ENCODE data around the gene C2orf92.
"Not testable (repeated sequence)": the region's sequence is repeated elsewhere in the genome, so short reads cannot be mapped to it uniquely, and the experiment has no call there.

The C2orf92 gene

DNA sequence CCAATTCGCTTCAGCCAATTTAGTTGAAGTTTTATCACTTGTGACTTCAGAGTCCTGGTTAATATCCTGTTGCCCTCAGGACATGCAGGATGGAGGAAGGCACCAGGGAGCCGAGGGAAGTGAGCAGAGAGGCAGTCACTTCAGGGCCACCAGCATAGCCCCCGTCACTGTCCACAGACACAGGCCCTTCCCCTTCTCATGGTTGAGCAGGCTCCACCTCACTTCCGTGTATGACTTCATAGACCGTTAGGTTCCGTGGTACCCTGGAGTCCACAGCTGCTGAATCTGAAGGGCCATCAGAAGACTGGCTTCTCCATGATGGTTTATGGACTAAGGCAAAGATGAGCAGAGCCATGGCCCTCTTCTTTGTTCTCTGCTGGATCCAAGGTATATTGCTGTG lies at the start of gene C2orf92:
Gene C2orf92 (plus strand): TSS at position 266 of the 400 bp plus-strand sequence. CDS start 76 bp downstream, at position 342.
- no peak for DNase-seq (ENCODE audit: low read depth)

DNA sequence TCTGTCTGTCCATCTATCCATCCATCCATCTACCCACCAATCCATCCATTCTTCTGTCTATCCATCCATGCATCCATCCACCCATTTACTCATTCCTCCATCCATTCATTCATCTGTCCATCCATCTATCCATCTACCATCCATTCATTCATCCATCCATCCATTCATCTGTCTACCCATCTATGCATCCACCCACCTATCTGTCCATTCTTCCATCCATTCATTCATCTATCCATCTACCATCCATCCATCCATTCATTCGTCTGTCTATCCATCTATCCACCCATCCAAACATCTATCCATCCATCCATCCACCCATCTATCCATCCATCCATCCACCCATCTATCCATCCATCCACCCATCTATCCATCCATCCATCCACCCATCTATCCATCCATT lies 49.0 kb upstream of the C2orf92 start:
- DNase-seq (ENCODE audit: low read depth) = not testable (repeated sequence)

- DNase-seq (ENCODE audit: low read depth) = not testable (repeated sequence)
Measured at GRCh38 chr2:97622976-97623375, 46.5 kb upstream of the C2orf92 start.

DNA sequence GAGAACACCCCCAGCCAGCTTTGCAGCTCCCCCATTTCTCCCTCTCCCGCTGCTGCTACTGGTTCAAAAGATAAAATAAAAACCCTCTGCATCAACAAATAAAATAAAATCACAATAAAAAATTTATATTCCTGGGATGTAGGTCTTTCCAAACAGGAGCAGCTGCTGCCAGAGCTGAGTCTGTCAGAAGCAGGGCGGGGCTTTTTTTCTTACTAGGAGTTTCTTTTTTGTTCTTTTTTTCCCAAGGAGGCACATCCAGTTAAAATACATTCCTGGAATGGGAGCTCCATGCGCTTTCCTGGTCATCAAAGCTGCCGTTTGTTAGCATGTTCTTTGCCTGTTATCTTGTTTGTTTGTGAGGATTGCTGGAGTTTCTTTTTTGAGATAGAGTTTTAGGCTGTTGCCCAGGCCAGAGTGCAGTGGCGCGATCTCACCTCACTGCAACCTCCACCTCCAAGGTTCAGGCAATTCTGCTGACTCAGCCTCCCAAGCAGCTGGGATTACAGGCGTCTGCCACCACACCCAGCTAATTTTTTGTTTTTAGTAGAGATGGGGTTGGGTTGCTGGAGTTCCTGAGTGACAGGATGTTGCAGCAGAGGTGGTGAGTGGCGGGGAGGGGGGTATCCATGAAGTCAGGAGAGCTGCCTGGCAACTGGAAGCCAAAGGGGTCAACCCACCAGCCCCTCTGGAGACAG lies 44.0 kb upstream of the C2orf92 start:
- not testable (repeated sequence) for DNase-seq (ENCODE audit: low read depth)

DNA sequence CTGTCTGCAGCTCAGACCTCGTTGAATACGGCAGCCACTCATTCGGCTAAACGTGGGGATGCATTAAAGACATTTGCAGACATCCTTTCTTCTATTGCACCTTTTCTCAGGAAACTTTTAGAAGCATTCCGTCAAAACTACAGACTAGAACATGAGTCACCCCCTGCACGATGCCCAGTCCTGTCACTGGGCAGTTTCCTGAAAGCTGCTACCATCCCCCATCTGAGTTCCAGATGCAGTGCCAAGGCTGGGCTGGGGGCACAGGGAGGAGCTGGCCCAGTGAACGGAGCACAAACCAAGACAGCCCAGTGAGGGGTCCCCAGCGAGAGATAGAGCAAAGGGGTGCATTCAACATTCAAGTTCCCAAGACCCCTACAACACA lies 43.5 kb upstream of the C2orf92 start:
- DNase-seq (ENCODE audit: low read depth) = not testable (repeated sequence)

- DNase-seq (ENCODE audit: low read depth) = no peak
Measured at GRCh38 chr2:97644023-97644717, 25.3 kb upstream of the C2orf92 start.

- DNase-seq (ENCODE audit: low read depth) = no peak
Measured at GRCh38 chr2:97645112-97645694, 24.3 kb upstream of the C2orf92 start.

DNA sequence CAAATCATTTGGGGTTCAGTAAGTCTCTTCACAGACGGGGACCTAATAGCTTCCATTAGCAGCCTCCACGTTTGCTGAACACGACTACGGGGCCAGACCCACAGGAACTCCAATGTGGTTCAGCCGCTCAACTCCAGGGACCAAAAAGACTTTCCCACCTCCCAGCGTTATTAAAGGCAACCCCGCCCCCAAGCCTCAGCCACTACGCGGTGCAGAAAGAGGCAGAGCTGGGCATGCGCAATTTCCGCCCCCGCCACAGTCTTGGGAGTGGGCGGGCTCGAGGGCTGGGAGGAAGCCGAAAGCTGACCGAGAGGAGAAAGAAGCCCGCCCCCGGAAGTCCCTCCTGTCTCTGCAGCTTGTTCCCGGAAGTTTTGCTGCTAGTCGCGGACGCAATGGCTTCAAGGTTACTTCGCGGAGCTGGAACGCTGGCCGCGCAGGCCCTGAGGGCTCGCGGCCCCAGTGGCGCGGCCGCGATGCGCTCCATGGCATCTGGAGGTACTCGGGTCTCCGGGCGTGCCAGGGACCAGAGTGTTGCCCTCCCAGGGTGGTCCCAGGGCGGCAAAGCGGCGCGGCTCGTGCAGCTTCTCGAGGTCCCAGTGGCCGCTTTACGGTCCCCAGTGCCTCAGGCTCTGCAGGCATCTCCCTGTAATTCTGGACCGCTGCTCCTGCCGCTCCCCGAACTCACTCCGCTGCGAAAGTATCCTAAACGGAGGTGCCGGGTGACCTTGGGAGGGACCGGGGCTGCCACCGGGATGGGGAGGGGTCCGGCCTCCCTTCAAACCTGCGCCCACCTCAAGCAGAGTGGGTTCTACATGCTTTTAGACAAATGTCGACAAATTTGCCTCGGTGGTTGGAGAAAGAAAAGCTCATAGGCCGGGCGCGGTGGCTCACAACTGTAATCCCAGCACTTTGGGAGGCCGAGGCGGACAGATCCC lies 23.6 kb upstream of the C2orf92 start, which contains the start of gene COX5B:
Gene COX5B (plus strand): TSS at position 368 of the 935 bp plus-strand sequence. CDS start 25 bp downstream, at position 393.
- DNase-seq (ENCODE audit: low read depth) = peak; percentile 98

DNA sequence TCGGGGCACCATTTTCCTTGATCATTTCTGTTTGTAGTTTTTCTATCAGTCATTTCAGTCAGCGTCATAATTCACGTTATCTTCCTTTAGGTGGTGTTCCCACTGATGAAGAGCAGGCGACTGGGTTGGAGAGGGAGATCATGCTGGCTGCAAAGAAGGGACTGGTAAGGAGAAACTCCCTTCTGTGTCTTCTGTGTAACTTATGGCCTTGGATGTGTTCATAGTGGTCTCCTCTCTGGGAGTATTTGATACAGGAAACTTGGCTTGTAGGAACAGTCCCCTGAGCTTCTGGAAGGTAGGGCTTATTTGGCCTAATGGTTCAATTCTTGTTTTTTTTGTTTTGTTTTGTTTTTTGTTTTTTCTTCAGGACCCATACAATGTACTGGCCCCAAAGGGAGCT lies 22.5 kb upstream of the C2orf92 start:
- no peak for DNase-seq (ENCODE audit: low read depth)

GRCh38 chr2:97651114-97651513 lies 18.4 kb upstream of the C2orf92 start:
- no peak for DNase-seq (ENCODE audit: low read depth)

- no peak for DNase-seq (ENCODE audit: low read depth)
Measured at GRCh38 chr2:97653473-97653872, 16.0 kb upstream of the C2orf92 start.

DNA sequence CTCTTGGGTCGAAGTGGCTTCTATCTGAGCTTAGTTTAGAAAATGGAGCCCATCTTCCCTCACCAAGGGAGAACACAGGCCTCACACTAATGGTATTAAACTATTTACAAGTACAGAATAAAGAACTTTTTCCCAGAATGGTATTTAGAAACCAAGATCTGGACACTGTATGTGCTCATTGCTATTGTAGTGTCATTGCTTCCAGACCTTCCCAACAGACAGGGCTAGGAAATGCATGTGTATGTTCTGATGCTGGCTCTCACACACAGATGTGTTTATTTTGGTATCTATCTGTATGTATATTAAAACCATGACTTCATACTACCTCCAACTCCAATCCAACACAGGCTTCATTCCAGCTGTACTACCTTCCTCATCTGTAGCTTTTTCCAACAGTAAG lies 15.6 kb upstream of the C2orf92 start:
- DNase-seq (ENCODE audit: low read depth) = no peak

DNA sequence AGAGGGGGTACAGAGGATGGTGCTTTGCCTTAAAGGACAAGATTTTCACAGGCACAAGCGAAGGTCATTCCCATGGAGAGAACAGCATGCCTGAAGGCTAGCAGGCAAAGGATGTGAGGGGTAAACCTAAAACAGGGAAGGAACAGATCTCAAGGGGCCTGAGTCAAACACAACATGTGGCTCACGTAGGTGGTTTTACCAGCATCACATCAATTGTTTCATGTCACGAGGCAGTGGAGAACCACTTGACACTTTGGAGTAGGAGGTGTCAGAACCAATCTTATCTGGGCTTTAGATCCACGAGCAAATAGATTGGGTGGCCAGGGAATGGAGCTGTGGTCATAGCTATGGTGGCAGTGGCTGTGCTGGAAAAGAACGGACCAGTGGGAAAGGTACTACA lies 15.2 kb upstream of the C2orf92 start:
- DNase-seq (ENCODE audit: low read depth) = no peak

- no peak for DNase-seq (ENCODE audit: low read depth)
Measured at GRCh38 chr2:97654791-97655190, 14.7 kb upstream of the C2orf92 start.

GRCh38 chr2:97656129-97656755 lies 13.3 kb upstream of the C2orf92 start:
- no peak for DNase-seq (ENCODE audit: low read depth)

GRCh38 chr2:97656905-97657587 lies 12.5 kb upstream of the C2orf92 start:
- no peak for DNase-seq (ENCODE audit: low read depth)

DNA sequence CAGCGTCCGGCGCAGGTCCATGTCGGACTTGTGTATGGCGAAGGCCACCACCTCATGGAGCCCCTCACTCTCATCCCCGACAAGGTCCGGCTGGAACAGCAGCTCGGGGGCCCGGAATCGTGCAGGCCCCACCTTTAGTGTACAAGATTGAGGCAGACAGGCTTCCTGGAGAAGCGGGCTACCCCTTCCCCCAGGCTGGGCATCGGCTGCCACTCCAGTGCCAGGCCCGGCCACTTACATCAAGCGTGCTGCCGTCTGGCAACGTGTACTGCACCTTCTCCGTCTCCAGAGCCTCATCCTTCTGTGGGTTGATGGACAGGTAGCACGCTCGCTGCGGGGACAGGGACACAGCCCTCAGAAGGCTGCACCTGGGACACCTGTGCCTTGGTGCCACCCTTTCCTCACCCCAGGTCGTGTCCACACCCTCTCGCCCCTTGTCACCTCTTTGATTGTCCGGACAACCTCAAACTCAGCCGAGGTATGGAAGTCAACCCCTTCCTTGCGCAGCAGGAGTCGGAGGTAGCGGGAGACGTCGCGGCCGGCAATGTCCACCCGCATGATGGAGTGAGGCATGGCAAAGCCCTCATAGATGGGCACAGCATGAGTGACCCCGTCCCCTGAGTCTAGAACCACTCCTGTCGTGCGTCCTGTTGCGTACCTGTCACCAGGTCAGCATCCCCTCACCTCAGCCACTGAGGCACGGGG lies 11.4 kb upstream of the C2orf92 start:
- DNase-seq (ENCODE audit: low read depth) = no peak

DNA sequence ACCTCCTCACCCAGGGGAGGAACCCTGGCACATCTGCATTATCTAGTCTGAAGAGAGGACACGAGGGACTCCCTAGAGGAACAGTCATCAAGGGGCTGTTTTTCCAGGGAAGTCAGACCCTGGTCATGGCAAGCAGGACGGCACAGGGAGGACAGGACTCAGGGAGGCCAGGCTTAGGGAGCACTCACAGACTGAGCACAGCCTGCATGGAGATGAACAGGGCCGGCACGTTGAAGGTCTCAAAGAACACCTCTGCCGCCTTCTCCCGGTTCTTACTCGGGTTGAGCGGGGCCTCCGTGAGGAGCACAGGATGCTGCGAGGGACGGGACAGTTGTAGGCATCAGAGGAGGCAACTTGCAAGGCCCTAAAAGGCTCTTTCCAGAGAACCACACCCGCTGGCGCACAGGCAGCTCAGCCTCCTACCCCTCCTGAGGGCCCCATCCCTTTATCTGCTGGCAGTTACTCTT lies 10.8 kb upstream of the C2orf92 start:
- DNase-seq (ENCODE audit: low read depth) = no peak

GRCh38 chr2:97659256-97660043 lies 10.1 kb upstream of the C2orf92 start:
- DNase-seq (ENCODE audit: low read depth) = no peak
